Nephron progenitor cell (in vitro differentiated cells): Measurements from ENCODE around the gene PLA2G2D.

Experiments
- DNase-seq: peaks from one replicate; pipeline ENCODE4 v3.0.0; 2021
- H3K27ac Mint-ChIP-seq: 2 replicates; pipeline ENCODE4 v1.8.0; 2021; ENCODE audit warnings: mild to moderate bottlenecking, moderate library complexity, mixed read lengths
- H3K27me3 Mint-ChIP-seq: 2 replicates; pipeline ENCODE4 v1.8.0; 2021; ENCODE audit warnings: mild to moderate bottlenecking, low read depth, mixed read lengths; ENCODE audit not compliant: poor library complexity
- H3K36me3 Mint-ChIP-seq: 2 replicates; pipeline ENCODE4 v1.8.0; 2021; ENCODE audit warnings: low read depth, mixed read lengths
- H3K4me1 Mint-ChIP-seq: 2 replicates; pipeline ENCODE4 v1.8.0; 2021; ENCODE audit warnings: mixed read lengths
- H3K4me3 Mint-ChIP-seq: 2 replicates; pipeline ENCODE4 v1.8.0; 2021; ENCODE audit warnings: mild to moderate bottlenecking, moderate library complexity, mixed read lengths
- H3K9me3 Mint-ChIP-seq: 2 replicates; pipeline ENCODE4 v1.8.0; 2021; ENCODE audit warnings: mild to moderate bottlenecking, moderate library complexity, mixed read lengths
- TF ChIP-seq, protein P1 (sequence below): fragments of 200-600 bp; sonication (generic); IDR thresholded peaks from 2 replicates; pipeline ENCODE4 v1.5.0; 2021; ENCODE audit warnings: antibody characterized with exemption

PLA2G2D gene

DNA sequence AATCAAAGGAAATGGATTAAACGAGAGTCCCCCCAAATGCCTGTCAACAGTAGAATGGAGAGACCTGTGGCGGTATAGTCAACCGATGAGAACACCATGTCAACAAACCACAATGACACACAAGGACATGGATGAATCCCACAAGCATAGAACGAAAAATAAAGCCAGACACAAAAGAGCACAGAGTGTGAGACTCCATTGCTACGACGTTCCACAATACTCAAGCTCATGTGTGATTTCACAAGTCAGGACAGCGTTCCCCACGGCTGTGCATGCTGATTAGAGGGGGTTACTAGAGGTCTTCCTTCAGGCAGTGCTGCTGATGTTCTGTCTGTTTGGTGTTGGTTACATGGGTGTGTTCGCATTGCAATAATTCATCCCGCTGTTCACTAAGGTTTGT, 5.8 kb upstream of the PLA2G2D start:
- H3K4me1 Mint-ChIP-seq = no peaks in the 10 kb centered on the region
- H3K27me3 Mint-ChIP-seq = peaks cover 17% of the 10 kb centered on the region
- DNase-seq = no peak
- H3K4me3 Mint-ChIP-seq = no peak overlapping the region
- no peak overlapping the region for H3K27ac Mint-ChIP-seq
- peaks cover 10% of the 10 kb centered on the region for H3K9me3 Mint-ChIP-seq
- TF ChIP-seq, protein P1, sequence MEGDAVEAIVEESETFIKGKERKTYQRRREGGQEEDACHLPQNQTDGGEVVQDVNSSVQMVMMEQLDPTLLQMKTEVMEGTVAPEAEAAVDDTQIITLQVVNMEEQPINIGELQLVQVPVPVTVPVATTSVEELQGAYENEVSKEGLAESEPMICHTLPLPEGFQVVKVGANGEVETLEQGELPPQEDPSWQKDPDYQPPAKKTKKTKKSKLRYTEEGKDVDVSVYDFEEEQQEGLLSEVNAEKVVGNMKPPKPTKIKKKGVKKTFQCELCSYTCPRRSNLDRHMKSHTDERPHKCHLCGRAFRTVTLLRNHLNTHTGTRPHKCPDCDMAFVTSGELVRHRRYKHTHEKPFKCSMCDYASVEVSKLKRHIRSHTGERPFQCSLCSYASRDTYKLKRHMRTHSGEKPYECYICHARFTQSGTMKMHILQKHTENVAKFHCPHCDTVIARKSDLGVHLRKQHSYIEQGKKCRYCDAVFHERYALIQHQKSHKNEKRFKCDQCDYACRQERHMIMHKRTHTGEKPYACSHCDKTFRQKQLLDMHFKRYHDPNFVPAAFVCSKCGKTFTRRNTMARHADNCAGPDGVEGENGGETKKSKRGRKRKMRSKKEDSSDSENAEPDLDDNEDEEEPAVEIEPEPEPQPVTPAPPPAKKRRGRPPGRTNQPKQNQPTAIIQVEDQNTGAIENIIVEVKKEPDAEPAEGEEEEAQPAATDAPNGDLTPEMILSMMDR = no peak
- H3K36me3 Mint-ChIP-seq = no peaks in the 10 kb centered on the region

DNA sequence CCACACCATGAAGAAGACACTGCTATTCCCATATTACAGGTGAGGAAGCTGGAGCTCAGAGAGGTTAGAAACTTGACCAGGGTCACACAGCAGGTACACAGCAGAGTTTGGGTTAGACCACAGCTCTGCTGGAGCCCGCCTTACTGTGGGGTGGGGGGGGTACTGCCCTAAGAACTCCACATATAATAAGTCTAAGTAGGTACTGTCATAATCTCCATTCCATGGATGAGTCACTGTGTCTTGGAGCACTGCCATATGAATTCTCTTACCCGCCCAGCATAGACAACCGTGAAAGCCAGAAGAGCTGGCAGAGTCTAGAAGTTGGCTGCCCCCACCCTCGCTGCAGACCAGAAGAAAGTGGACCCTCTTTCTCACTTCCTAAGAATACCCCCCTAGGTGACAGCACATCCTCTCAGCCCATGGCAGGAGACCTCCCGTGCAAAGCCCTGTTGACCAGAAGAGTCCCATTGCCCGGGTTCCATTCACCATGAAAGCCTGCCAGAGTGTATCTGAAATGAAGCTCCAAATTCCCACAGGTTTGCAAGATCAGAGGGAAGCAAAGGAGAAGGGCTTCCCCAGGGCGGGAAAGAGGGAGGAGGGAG, 5.2 kb upstream of the PLA2G2D start:
- no peak overlapping the region for H3K27ac Mint-ChIP-seq
- no peaks in the 10 kb centered on the region for H3K4me1 Mint-ChIP-seq
- TF ChIP-seq, protein P1 = no peak
- peaks cover 22% of the 10 kb centered on the region for H3K27me3 Mint-ChIP-seq
- peaks cover 4% of the 10 kb centered on the region for H3K9me3 Mint-ChIP-seq
- no peaks in the 10 kb centered on the region for H3K36me3 Mint-ChIP-seq
- no peak for DNase-seq
- no peak overlapping the region for H3K4me3 Mint-ChIP-seq

DNA sequence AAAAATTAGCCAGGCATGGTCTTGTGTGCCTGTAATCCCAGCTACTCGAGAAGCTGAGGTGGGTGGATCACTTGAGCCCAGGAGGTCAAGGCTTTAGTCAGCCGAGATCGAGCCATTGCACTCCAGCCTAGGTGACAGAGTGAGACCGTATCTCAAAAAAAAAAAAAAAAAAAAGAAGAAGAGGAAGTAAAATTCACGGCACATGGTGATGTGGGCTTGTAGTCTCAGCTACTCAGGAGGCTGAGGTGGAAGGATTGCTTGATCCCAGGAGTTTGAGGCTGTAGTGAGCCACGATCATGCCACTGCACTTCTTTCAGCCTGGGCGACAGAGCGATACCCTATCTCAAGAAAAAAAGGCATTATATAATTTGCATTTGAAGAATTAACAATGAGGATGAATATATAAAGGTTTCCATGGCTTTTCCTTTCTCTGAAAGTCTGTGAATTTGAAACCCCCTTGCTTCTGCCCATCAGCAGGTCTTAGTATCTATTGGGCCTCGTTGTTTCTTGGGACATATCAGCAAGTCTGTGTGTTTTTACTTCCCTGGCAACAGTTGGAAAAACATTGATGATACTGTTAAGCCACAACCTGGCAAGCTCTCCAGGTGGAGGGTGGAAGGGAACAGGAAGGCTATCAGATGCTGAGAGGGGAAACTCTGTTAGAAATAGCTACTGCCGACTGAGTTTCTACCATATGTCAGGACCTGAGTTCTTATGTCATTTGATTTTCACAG, 4.6 kb upstream of the PLA2G2D start:
- H3K36me3 Mint-ChIP-seq = no peaks in the 10 kb centered on the region
- peaks cover 22% of the 10 kb centered on the region for H3K27me3 Mint-ChIP-seq
- no peak overlapping the region for H3K27ac Mint-ChIP-seq
- no peaks in the 10 kb centered on the region for H3K4me1 Mint-ChIP-seq
- H3K4me3 Mint-ChIP-seq = no peak overlapping the region
- DNase-seq = no peak
- H3K9me3 Mint-ChIP-seq = peaks cover 4% of the 10 kb centered on the region
- TF ChIP-seq, protein P1 = no peak

DNA sequence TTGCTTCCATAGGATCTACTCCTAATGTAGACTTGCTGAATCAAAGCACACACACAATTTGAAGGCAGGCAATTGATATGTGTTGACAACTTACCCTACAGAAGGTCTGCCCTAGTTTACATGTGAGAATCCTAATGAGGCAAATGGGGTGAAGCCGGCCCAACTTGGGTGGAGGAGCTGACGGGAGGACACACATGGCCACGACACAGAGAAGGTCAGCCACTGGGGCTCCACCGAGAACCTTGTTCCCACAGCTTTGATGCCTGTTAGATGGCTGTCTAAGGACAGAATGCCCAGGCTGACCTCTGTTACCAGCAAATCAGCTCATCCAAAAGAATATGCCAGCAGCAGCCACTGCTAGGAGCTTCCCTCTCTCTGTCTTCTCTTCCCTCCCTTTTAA, 1.5 kb upstream of the PLA2G2D start:
- TF ChIP-seq, protein P1 = no peak
- Mint-ChIP-seq H3K36me3 (no peaks in the 10 kb centered on the region), H3K27me3 (peaks cover 25% of the 10 kb centered on the region), H3K4me3 (no peak overlapping the region), H3K9me3 (no peaks in the 10 kb centered on the region), H3K27ac (no peak overlapping the region), H3K4me1 (no peaks in the 10 kb centered on the region)
- no peak for DNase-seq

DNA sequence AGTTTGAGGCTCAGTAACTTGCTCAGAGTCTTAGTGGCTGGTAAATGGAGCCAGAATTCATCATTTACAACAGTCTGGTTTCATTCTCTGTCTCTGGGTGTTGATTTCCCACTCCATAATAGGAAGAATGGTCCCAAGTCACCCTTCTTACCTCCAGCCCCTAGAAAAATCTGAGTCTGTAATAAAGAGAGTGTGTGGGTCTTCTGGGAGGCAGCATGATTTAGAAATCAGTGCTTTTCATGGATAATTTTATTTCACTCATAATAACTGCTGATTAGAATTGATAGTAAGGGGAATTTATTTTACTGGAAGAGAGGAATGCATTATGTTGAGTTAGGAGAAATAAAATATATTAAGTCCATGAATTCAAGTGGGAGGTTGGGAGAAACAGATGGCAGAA, 2.1 kb downstream of the PLA2G2D start:
- no peak for DNase-seq
- Mint-ChIP-seq H3K4me1 (no peaks in the 10 kb centered on the region), H3K36me3 (no peaks in the 10 kb centered on the region), H3K27me3 (peaks cover 26% of the 10 kb centered on the region), H3K4me3 (no peak overlapping the region), H3K9me3 (no peaks in the 10 kb centered on the region), H3K27ac (no peak overlapping the region)
- TF ChIP-seq, protein P1 = no peak

DNA sequence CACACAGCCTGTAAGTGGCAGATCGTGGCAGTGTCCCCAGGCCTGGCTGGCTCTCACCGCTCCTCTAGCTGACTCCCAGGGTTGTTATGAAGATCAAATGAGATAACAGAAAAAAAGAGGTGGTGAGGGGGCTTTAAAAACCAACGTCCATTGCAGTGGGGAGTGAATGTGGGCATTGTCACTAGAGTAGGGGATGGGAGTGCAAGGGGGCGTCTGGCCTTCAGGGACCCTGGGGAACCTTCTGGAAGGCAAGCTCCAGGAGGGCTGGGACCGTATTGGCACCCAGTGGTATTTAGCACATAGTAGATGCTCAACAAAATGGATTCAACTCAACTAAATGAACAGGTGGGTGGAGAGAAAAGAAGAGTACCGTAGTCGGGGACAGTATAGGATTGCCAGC, 3.4 kb downstream of the PLA2G2D start:
- Mint-ChIP-seq H3K4me3 (no peak overlapping the region), H3K9me3 (no peaks in the 10 kb centered on the region), H3K27me3 (peaks cover 26% of the 10 kb centered on the region), H3K4me1 (no peaks in the 10 kb centered on the region), H3K36me3 (no peaks in the 10 kb centered on the region), H3K27ac (no peak overlapping the region)
- DNase-seq = no peak
- TF ChIP-seq, protein P1 = no peak
